CD4-positive, alpha-beta T cell (primary cell): Measurements from ENCODE around the gene CELA3B. TPM values are rescaled to one million over a fixed set of nuclear protein-coding genes. Genes with fewer than 3 reads are reported as not detected.
A peak's percentile ranks its signal among the peaks of the same experiment; 100 is the strongest.
"Not testable (repeated sequence)": the region's sequence is repeated elsewhere in the genome, so short reads cannot be mapped to it uniquely, and the experiment has no call there.

Experiments used
- ATAC-seq: fragments of 200-7000 bp; cut with Tn5 transposase; one replicate; pipeline ENCODE4 v1.10.0; 2022; ENCODE audit warnings: mild to moderate bottlenecking; ENCODE audit not compliant: poor library complexity
- CTCF ChIA-PET: fragments of 350-600 bp; sonication (Branson Sonifier 250); formaldehyde crosslinking; loops from one replicate; lab custom pipeline; 2021; ENCODE audit warnings: antibody characterized with exemption, inconsistent platforms; lab: Charles Lee
- POLR2A ChIA-PET: fragments of 350-600 bp; sonication (Branson Sonifier 250); formaldehyde crosslinking; loops from one replicate; lab custom pipeline; 2021; ENCODE audit warnings: antibody characterized with exemption, inconsistent platforms; lab: Charles Lee
- DNase-seq, 14 experiments: peaks; one replicate each; pipeline ENCODE4 v3.0.0-alpha.2; 2013 to 2020; ENCODE audit warnings: mixed read lengths in 2 of 14
- H3K27ac ChIP-seq, 2 donors: one replicate each; pipeline versions ENCODE4 v1.5.1 to v1.7.0; 2013; ENCODE audit warnings: low read length in 2 of 2, low read depth in 1 of 2, mild to moderate bottlenecking in 1 of 2
- H3K27me3 ChIP-seq, 2 experiments: 1 replicate in 1 of 2; 2 replicates in 1 of 2; pipeline versions ENCODE4 v1.6.1 to v1.7.0; 2013; ENCODE audit warnings: low read length in 2 of 2, control low read depth in 1 of 2, mild to moderate bottlenecking in 1 of 2, moderate library complexity in 1 of 2; ENCODE audit not compliant: insufficient read depth in 2 of 2, control insufficient read depth in 1 of 2
- H3K36me3 ChIP-seq: one replicate; pipeline ENCODE4 v1.6.1; 2013; ENCODE audit warnings: low read length, control low read depth; ENCODE audit not compliant: insufficient read depth
- H3K4me1 ChIP-seq: one replicate; pipeline ENCODE4 v1.6.1; 2013; ENCODE audit warnings: low read length, control low read depth; ENCODE audit not compliant: insufficient read depth
- H3K4me3 ChIP-seq: one replicate; pipeline ENCODE4 v1.5.1; 2013; ENCODE audit warnings: mild to moderate bottlenecking, low read length, moderate library complexity
- H3K9me3 ChIP-seq, 2 experiments: 1 replicate in 1 of 2; 2 replicates in 1 of 2; pipeline versions ENCODE4 v1.6.1 to v1.7.0; 2013; ENCODE audit warnings: low read length in 2 of 2, mild to moderate bottlenecking in 2 of 2, control low read depth in 1 of 2, moderate library complexity in 1 of 2; ENCODE audit not compliant: control insufficient read depth in 1 of 2, insufficient read depth in 1 of 2
- H3K27ac Mint-ChIP-seq: one replicate; pipeline ENCODE4 v1.8.0; 2020; ENCODE audit warnings: mixed read lengths
- H3K27me3 Mint-ChIP-seq: one replicate; pipeline ENCODE4 v1.8.0; 2021; ENCODE audit warnings: mixed read lengths
- H3K36me3 Mint-ChIP-seq: one replicate; pipeline ENCODE4 v1.8.0; 2021; ENCODE audit warnings: low read depth, mixed read lengths
- H3K4me1 Mint-ChIP-seq: one replicate; pipeline ENCODE4 v1.8.0; 2021; ENCODE audit warnings: low read depth, mixed read lengths
- H3K4me3 Mint-ChIP-seq: one replicate; pipeline ENCODE4 v1.8.0; 2020; ENCODE audit warnings: mild to moderate bottlenecking, mixed read lengths
- H3K9me3 Mint-ChIP-seq: one replicate; pipeline ENCODE4 v1.8.0; 2020; ENCODE audit warnings: mixed read lengths
- intact Hi-C, 2 experiments: fragments of 100-400 bp; cut with DNase I in 1 of 2; cut with micrococcal nuclease in 1 of 2; formaldehyde crosslinking; loops; one replicate each; pipeline versions ENCODE4 v1.15.1 to v1.9.0; 2023 to 2025; cut with DNase I, micrococcal nuclease
- total RNA-seq, 174 experiments: library from RNA in 2 of 174; stranded (reverse) in 2 of 174; gene quantifications; one replicate each; pipeline ENCODE4 v1.2.3 and lab custom pipeline; 2021 to 2026

Gene CELA3B
- total RNA-seq, 2 experiments from 2014 or later = not detected

- H3K4me1 ChIP-seq, H3K27ac Mint-ChIP-seq, H3K4me3 ChIP-seq, H3K4me3 Mint-ChIP-seq, ATAC-seq, CTCF ChIA-PET, H3K27me3 ChIP-seq, H3K27ac ChIP-seq, H3K9me3 Mint-ChIP-seq, H3K36me3 ChIP-seq, intact Hi-C loops, DNase-seq, H3K9me3 ChIP-seq, H3K4me1 Mint-ChIP-seq, POLR2A ChIA-PET, H3K27me3 Mint-ChIP-seq, H3K36me3 Mint-ChIP-seq: not testable (repeated sequence)
Measured at GRCh38 chr1:21972973-21973441, 3.8 kb upstream of the CELA3B start.

DNA sequence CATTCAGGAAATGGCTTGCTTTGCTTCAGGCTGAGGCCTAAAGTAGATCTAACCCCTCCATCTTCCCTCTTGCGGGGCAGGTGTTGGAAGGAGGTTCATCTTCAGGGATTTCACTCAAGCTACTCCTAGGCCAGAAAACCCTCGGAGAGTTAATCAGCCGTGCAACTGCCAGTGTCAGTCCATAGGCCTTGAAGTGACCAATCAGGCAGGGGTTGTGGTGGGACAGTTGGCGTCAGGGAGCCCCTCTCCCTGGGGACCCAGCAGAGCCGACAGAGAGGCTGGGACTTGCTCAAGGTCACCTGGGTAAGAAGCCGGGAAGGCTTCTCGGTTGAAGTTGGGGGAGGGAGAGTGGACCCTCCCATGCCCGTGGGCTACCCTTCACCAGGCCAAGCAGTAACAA lies 2.9 kb upstream of the CELA3B start:
- H3K4me3 Mint-ChIP-seq, H3K36me3 Mint-ChIP-seq, H3K9me3 Mint-ChIP-seq, DNase-seq, H3K4me1 Mint-ChIP-seq, CTCF ChIA-PET, POLR2A ChIA-PET, H3K27me3 ChIP-seq, H3K4me3 ChIP-seq, H3K27ac Mint-ChIP-seq, H3K27me3 Mint-ChIP-seq, ATAC-seq, H3K9me3 ChIP-seq, H3K4me1 ChIP-seq, H3K36me3 ChIP-seq, intact Hi-C loops, H3K27ac ChIP-seq: not testable (repeated sequence)

GRCh38 chr1:21974699-21975098 lies 2.1 kb upstream of the CELA3B start:
- not testable (repeated sequence) for H3K9me3 Mint-ChIP-seq, ATAC-seq, H3K27me3 Mint-ChIP-seq

DNA sequence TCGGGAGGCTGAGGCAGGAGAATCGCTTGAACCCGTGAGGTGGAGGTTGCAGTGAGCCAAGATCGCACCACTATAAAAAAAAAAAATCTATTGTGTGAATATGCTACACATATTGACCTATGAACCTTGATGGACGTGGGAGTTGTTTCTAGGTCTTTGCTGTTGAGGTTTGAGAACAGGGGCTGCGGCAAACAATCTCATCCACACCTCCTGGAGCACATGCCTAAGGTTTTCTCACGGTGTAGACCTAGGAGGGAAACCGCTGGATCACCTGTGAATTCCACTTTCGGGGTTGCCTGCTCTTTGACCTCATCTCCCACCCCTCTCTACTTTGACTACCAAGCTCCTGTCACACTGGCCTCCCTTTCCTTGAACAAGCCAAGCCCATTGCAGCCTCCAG lies 1.5 kb upstream of the CELA3B start:
- H3K4me1 Mint-ChIP-seq, DNase-seq, H3K27ac Mint-ChIP-seq, H3K9me3 ChIP-seq, intact Hi-C loops, ATAC-seq, H3K4me3 ChIP-seq, H3K36me3 Mint-ChIP-seq, H3K4me3 Mint-ChIP-seq, H3K27me3 ChIP-seq, H3K27ac ChIP-seq, H3K36me3 ChIP-seq, POLR2A ChIA-PET, H3K9me3 Mint-ChIP-seq, CTCF ChIA-PET, H3K27me3 Mint-ChIP-seq, H3K4me1 ChIP-seq: not testable (repeated sequence)

More at GRCh38 chr1:21974699-21975098, 2.1 kb upstream of the CELA3B start:
- intact Hi-C loops, H3K9me3 ChIP-seq, H3K27ac ChIP-seq, DNase-seq, H3K27ac Mint-ChIP-seq, H3K4me1 ChIP-seq, CTCF ChIA-PET, H3K4me3 Mint-ChIP-seq, H3K36me3 ChIP-seq, H3K4me3 ChIP-seq, H3K27me3 ChIP-seq, H3K4me1 Mint-ChIP-seq, POLR2A ChIA-PET, H3K36me3 Mint-ChIP-seq: not testable (repeated sequence)

- intact Hi-C loops, ATAC-seq, H3K4me1 ChIP-seq, H3K27ac Mint-ChIP-seq, H3K4me3 Mint-ChIP-seq, H3K36me3 Mint-ChIP-seq, H3K9me3 ChIP-seq, H3K9me3 Mint-ChIP-seq, DNase-seq, H3K27ac ChIP-seq, H3K27me3 Mint-ChIP-seq, H3K4me1 Mint-ChIP-seq, H3K36me3 ChIP-seq, H3K4me3 ChIP-seq, CTCF ChIA-PET, H3K27me3 ChIP-seq: not testable (repeated sequence)
- POLR2A ChIA-PET = interaction anchor here (1.4 kb wide), 1 partner anchor 46 kb away, joined by 3 read pairs; no protein-coding TSS in a partner anchor
Measured at GRCh38 chr1:21978209-21978608, 1.4 kb downstream of the CELA3B start.

DNA sequence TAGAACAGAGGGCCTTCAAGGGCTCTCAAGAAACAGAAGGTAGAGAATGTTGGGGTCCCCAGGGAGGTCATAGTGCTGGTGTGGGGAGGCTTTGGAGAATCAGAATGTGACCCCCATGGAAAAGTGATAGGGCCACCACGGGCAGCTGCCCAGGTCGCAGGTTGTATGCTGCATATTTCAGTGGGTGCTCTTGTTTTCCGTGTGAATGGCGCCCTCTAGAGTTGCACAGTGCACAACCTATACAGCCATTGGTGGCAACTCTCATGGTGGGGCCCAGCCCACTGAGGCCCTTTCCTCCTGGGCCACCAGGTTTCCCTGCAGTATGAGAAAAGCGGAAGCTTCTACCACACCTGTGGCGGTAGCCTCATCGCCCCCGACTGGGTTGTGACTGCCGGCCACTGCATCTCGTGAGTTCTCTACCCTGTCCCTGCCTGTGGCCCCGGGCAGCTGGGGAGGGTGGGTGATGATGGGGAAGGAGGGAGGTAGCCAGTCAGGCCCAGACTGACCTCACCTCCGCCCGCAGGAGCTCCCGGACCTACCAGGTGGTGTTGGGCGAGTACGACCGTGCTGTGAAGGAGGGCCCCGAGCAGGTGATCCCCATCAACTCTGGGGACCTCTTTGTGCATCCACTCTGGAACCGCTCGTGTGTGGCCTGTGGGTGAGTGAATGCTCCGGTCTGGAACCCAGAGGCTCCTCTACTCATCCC lies 3.8 kb downstream of the CELA3B start:
- POLR2A ChIA-PET, H3K4me1 ChIP-seq, H3K9me3 Mint-ChIP-seq, H3K27me3 ChIP-seq, H3K36me3 Mint-ChIP-seq, H3K27ac ChIP-seq, ATAC-seq, H3K4me3 ChIP-seq, H3K9me3 ChIP-seq, H3K27me3 Mint-ChIP-seq, H3K36me3 ChIP-seq, H3K27ac Mint-ChIP-seq, H3K4me3 Mint-ChIP-seq, CTCF ChIA-PET, H3K4me1 Mint-ChIP-seq: not testable (repeated sequence)
- intact Hi-C loops = loop anchor here in 1 of 2 experiments (5.0 kb wide), 1 partner anchor 42 kb away; no protein-coding TSS in a partner anchor
- peak in 1 of 14 experiments; percentile 45 for DNase-seq

- H3K27me3 ChIP-seq, H3K27me3 Mint-ChIP-seq, POLR2A ChIA-PET, H3K36me3 ChIP-seq, H3K27ac ChIP-seq, H3K4me1 ChIP-seq, CTCF ChIA-PET, ATAC-seq, H3K4me1 Mint-ChIP-seq, H3K4me3 ChIP-seq, H3K4me3 Mint-ChIP-seq, H3K9me3 ChIP-seq, H3K9me3 Mint-ChIP-seq, H3K27ac Mint-ChIP-seq, DNase-seq, H3K36me3 Mint-ChIP-seq: not testable (repeated sequence)
- intact Hi-C loops = loop anchor here in 1 of 2 experiments (5.0 kb wide), 1 partner anchor 41 kb away; no protein-coding TSS in a partner anchor
Measured at GRCh38 chr1:21981253-21981652, 4.4 kb downstream of the CELA3B start.
